ENCODE results near the gene HYCC2. TPM values are rescaled to one million over a fixed set of nuclear protein-coding genes. Genes with fewer than 3 reads are reported as not detected.

Gene HYCC2
- total RNA-seq, 1 experiment from 2014 or later = 13.3 TPM

GRCh38 chr2:201059961-201060755, 11.3 kb downstream of the HYCC2 start:
- no peak overlapping the region for H2BK20ac ChIP-seq (ENCODE audit: low read depth, low read length, poor library complexity, severe bottlenecking)
- H3K27me3 ChIP-seq (ENCODE audit: insufficient read depth, low read length) = no peaks in the 10 kb centered on the region
- no peak overlapping the region for H4K5ac ChIP-seq (ENCODE audit: insufficient read length, low read depth, low read length)
- no peak overlapping the region for H3K9ac ChIP-seq (ENCODE audit: extremely low read depth, insufficient read length, low read length)
- no peak for DNase-seq
- no peak overlapping the region for H3K18ac ChIP-seq (ENCODE audit: insufficient read length, low read depth, low read length)
- H4K20me1 ChIP-seq (ENCODE audit: control insufficient read depth, insufficient read depth, insufficient read length) = no peaks in the 10 kb centered on the region
- H4K8ac ChIP-seq (replicated peaks; ENCODE audit: insufficient read length, low read depth, low read length) = no peak overlapping the region
- H3K79me2 ChIP-seq (ENCODE audit: insufficient read depth, low read length) = no peaks in the 10 kb centered on the region
- no peak overlapping the region for H2AK5ac ChIP-seq (ENCODE audit: insufficient read length, low read length)
- no peak overlapping the region for H2BK12ac ChIP-seq (ENCODE audit: insufficient read length, low read depth, low read length)
- no peak overlapping the region for H2BK15ac ChIP-seq (ENCODE audit: low read depth, low read length)
- H3K23me2 ChIP-seq (ENCODE audit: insufficient read length, low read depth, low read length, poor library complexity, severe bottlenecking) = no peaks in the 10 kb centered on the region
- H3K36me3 Mint-ChIP-seq (ENCODE audit: insufficient read depth in 1 of 3, low read depth in 3 of 3) = no peaks in the 10 kb centered on the region; a peak in 1 of 7 replicates
- no peak overlapping the region for H4K91ac ChIP-seq (ENCODE audit: insufficient read length, low read depth, low read length)
- no peaks in the 10 kb centered on the region for H3K79me1 ChIP-seq (ENCODE audit: insufficient read depth, low read depth, low read length, poor library complexity, severe bottlenecking)
- H3K4ac ChIP-seq (ENCODE audit: low read depth, low read length) = no peak overlapping the region
- H3K4me3 Mint-ChIP-seq = no peak overlapping the region
- H2BK120ac ChIP-seq (ENCODE audit: low read depth, low read length, poor library complexity, severe bottlenecking) = no peak overlapping the region
- no peak overlapping the region for H2AFZ ChIP-seq (ENCODE audit: low read length)
- no peaks in the 10 kb centered on the region for H3K4me1 ChIP-seq (ENCODE audit: insufficient read depth, low read length)
- no peak overlapping the region for H3K4me2 ChIP-seq (ENCODE audit: insufficient read depth, insufficient read length, low read length)
- no peaks in the 10 kb centered on the region for H3K27me3 Mint-ChIP-seq (ENCODE audit: low read depth)
- H3K27ac ChIP-seq (ENCODE audit: insufficient read length, low read depth, low read length) = no peak overlapping the region
- H3K23ac ChIP-seq (ENCODE audit: insufficient read length, low read depth, low read length) = no peak overlapping the region
- no peaks in the 10 kb centered on the region for H3K4me1 Mint-ChIP-seq
- WGBS (ENCODE audit: extremely low coverage, insufficient read length, low lambda C conversion rate) = no CpG with 5 or more reads among the region's 10 CpGs
- no peak overlapping the region for H3K27ac Mint-ChIP-seq
- H3K9me3 Mint-ChIP-seq = no peaks in the 10 kb centered on the region
- no peak overlapping the region for H3K56ac ChIP-seq (ENCODE audit: insufficient read length, low read depth, low read length)
- H2BK5ac ChIP-seq (ENCODE audit: insufficient read length, low read length) = no peak overlapping the region
- no peak overlapping the region for H3K14ac ChIP-seq (ENCODE audit: insufficient read depth, low read length)
- TF ChIP-seq CTCF (conservative IDR thresholded peaks at IDR 0.05) = no peak
- H3T11ph ChIP-seq (ENCODE audit: low read length) = no peak overlapping the region
- no peaks in the 10 kb centered on the region for H3K9me3 ChIP-seq (ENCODE audit: control insufficient read depth, low read depth, low read length)
